Measurements from ENCODE around the gene HSD17B3. TPM values are rescaled to one million over a fixed set of nuclear protein-coding genes. Genes with fewer than 3 reads are reported as not detected.

The HSD17B3 gene
- total RNA-seq: 100 to 1,000 TPM in 1 of 2 donors, under 1 TPM in 1; 0.55 to 126 TPM

DNA sequence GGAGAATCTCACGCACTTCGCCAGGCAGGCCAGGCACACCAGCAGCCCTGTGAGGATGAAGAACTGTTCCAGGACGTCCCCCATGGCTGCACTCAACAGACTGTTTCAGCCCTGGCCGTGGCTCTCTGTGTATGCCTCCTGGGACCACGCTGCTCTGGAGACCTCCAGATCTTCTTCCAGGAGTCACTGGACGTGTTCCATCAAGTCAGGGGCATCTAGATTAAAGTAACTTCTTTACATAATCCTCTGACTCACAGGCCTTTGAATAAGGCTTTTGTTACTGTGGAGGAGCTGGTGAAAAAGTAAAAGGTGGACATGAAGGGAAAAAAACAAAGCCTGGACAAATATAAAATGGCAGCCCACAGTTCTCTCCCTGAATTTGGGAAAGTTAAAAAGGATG lies at the start of gene HSD17B3:
Gene HSD17B3 (minus strand): TSS at position 156 of the 400 bp plus-strand sequence. CDS start 72 bp downstream, at position 84.
- 70% methylated on average over 6 of the region's 6 CpGs for WGBS
- Histone ChIP-seq H3K9me3 (no peaks in the 10 kb centered on the region), H3K4me1 (replicated peaks) (no peaks in the 10 kb centered on the region), H3K27ac (no peak within 1 kb of the TSS), H3K27me3 (replicated peaks; ENCODE audit: insufficient read depth) (no peaks in the 10 kb centered on the region), H3K4me3 (no peak within 1 kb of the TSS), H3K36me3 (no peaks in the 10 kb centered on the region)
- DNase-seq (ENCODE audit: low spot score): no peak
- no peak for TF ChIP-seq POLR2AphosphoS5 (IDR thresholded peaks at IDR 0.05)
- no peak for TF ChIP-seq POLR2A (IDR thresholded peaks at IDR 0.05)
- TF ChIP-seq, protein P1, sequence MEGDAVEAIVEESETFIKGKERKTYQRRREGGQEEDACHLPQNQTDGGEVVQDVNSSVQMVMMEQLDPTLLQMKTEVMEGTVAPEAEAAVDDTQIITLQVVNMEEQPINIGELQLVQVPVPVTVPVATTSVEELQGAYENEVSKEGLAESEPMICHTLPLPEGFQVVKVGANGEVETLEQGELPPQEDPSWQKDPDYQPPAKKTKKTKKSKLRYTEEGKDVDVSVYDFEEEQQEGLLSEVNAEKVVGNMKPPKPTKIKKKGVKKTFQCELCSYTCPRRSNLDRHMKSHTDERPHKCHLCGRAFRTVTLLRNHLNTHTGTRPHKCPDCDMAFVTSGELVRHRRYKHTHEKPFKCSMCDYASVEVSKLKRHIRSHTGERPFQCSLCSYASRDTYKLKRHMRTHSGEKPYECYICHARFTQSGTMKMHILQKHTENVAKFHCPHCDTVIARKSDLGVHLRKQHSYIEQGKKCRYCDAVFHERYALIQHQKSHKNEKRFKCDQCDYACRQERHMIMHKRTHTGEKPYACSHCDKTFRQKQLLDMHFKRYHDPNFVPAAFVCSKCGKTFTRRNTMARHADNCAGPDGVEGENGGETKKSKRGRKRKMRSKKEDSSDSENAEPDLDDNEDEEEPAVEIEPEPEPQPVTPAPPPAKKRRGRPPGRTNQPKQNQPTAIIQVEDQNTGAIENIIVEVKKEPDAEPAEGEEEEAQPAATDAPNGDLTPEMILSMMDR (IDR thresholded peaks at IDR 0.05): no peak
- intact Hi-C loops (cut with DNase I): no loop called here

DNA sequence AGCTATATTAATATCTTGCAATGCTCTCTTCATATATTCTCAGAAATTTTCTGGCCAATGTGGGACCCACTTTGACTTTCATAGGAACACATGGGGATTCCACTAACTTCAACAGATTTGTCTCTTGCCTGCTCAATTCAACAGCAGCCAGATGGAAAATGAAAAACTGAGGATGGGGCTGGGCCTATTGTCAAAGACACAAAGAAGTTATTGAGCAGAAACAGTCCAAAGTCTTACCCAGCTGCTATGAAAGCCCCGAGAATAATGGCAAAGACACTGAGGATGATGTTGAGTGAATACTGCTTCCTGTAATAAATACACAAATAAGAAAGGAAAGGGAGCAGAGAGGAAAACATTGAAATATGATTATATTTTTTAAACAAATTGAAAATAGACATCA lies 48.9 kb upstream of the HSD17B3 start:
- H3K27ac ChIP-seq: no peak overlapping the region
- WGBS: 75% methylated on average over 1 of the region's 1 CpG
- no peaks in the 10 kb centered on the region for H3K4me1 ChIP-seq (replicated peaks)
- H3K9me3 ChIP-seq: no peaks in the 10 kb centered on the region
- intact Hi-C loops (cut with DNase I): no loop called here
- DNase-seq (ENCODE audit: low spot score): no peak
- peaks cover 0 to 5% of the 10 kb centered on the region in 2 donors for H3K36me3 ChIP-seq
- H3K4me3 ChIP-seq: no peak overlapping the region
- TF ChIP-seq POLR2A (IDR thresholded peaks at IDR 0.05) (no peak), POLR2AphosphoS5 (IDR thresholded peaks at IDR 0.05) (no peak)
- TF ChIP-seq, protein P1 (IDR thresholded peaks at IDR 0.05): no peak
- H3K27me3 ChIP-seq (replicated peaks; ENCODE audit: insufficient read depth): no peaks in the 10 kb centered on the region

DNA sequence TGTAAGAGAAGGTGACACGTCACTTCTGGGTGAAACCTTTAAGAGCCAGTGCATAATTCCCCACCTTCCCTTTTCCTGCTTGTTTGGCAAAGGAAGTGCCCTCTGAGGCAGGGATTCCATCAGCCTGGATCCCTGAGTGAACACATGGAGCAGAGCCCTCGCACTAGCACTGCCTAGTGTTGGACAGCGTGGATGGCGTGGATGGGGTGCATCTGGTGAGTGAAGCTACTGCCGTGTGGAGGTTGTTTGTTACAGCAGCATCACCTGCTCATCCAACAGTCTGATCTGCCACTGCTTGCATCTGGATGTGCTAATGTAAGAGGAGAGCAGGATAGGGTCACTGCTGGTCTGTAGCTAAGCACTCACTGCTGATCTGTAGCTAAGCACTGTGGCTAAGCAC lies 46.3 kb upstream of the HSD17B3 start:
- 98% methylated on average over 5 of the region's 5 CpGs for WGBS
- Histone ChIP-seq H3K9me3 (no peaks in the 10 kb centered on the region), H3K4me3 (no peak overlapping the region), H3K4me1 (replicated peaks) (no peaks in the 10 kb centered on the region), H3K27ac (no peak overlapping the region), H3K36me3 (peaks cover 0 to 5% of the 10 kb centered on the region in 2 donors), H3K27me3 (replicated peaks; ENCODE audit: insufficient read depth) (no peaks in the 10 kb centered on the region)
- TF ChIP-seq, protein P1 (IDR thresholded peaks at IDR 0.05): no peak
- TF ChIP-seq POLR2AphosphoS5 (IDR thresholded peaks at IDR 0.05): no peak
- no peak for TF ChIP-seq POLR2A (IDR thresholded peaks at IDR 0.05)
- no peak for DNase-seq (ENCODE audit: low spot score)
- intact Hi-C loops (cut with DNase I): loop anchor here (5.0 kb wide), 1 partner anchor 319 kb away; no protein-coding TSS in a partner anchor

DNA sequence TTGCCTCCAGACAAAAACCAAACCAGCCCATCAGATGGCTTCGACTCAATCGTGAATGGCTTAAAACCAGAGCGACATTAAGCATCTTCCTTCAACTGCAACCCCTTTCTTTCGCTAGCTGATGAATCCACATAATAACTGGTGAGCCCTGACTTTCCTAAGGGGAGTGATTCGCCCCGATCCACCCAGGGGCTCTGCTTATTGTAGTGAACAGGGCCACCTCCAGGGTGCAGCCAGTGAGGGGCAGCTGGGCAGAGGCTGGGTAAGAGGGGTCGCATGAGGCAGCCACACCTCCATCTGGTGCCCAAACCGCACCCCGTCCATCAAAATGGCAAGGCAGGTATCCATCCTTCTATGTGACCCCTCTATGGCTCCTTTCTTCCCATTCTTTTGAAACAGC lies 43.6 kb upstream of the HSD17B3 start:
- 95% methylated on average over 9 of the region's 9 CpGs for WGBS
- H3K4me1 ChIP-seq (replicated peaks): no peaks in the 10 kb centered on the region
- no peaks in the 10 kb centered on the region for H3K9me3 ChIP-seq
- no peaks in the 10 kb centered on the region for H3K27me3 ChIP-seq (replicated peaks; ENCODE audit: insufficient read depth)
- DNase-seq (ENCODE audit: low spot score): no peak
- intact Hi-C loops (cut with DNase I): loop anchor here (5.0 kb wide), 1 partner anchor 322 kb away; no protein-coding TSS in a partner anchor
- no peak for TF ChIP-seq POLR2AphosphoS5 (IDR thresholded peaks at IDR 0.05)
- H3K4me3 ChIP-seq: no peak overlapping the region
- peaks cover 0 to 5% of the 10 kb centered on the region in 2 donors for H3K36me3 ChIP-seq
- no peak overlapping the region for H3K27ac ChIP-seq

DNA sequence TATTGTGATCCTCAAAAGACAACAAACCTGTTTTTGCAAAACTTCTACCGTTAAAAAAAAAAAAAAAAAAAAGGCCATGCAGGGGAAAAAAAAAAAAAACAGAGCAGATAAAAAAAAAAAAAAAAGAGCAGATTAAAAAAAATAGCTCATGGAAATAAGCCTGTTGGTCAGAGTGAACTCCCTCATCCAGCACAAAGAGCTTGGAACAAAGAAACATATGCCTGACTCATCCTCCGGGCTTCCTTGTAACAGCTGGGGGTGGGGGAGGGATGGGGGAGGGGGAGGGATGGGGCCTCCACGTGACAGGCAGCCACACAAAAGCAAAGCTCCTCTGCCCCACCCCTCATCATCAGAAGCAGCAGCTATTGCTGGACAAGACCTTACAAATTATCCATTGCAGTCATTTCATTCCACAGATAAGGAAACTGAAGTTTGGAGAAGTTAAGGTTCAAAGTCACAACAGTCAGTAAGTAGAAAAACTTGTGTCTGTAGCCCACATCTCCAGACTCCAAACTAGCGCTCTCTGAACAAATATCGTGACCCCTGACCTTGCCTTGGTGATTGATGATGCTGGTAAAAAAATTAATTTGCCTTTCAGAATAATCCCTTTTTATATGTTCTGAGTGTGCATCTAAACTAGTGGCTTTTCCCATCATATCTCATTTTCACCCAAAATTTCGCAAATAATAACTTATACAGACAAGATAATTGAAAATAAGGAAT lies 42.6 kb upstream of the HSD17B3 start:
- H3K27me3 ChIP-seq (replicated peaks; ENCODE audit: insufficient read depth): no peaks in the 10 kb centered on the region
- intact Hi-C loops (cut with DNase I): loop anchor here (5.0 kb wide), 1 partner anchor 323 kb away; no protein-coding TSS in a partner anchor
- H3K36me3 ChIP-seq: peaks cover 0 to 5% of the 10 kb centered on the region in 2 donors
- 47% methylated on average over 6 of the region's 6 CpGs for WGBS
- H3K27ac ChIP-seq: no peak overlapping the region
- H3K4me1 ChIP-seq (replicated peaks): no peaks in the 10 kb centered on the region
- no peaks in the 10 kb centered on the region for H3K9me3 ChIP-seq
- no peak for DNase-seq (ENCODE audit: low spot score)
- no peak overlapping the region for H3K4me3 ChIP-seq
- TF ChIP-seq, protein P1 (IDR thresholded peaks at IDR 0.05): no peak
- no peak for TF ChIP-seq POLR2AphosphoS5 (IDR thresholded peaks at IDR 0.05)
- no peak for TF ChIP-seq POLR2A (IDR thresholded peaks at IDR 0.05)
